Loucy (cell line): ENCODE data around the gene PDE4A.
"Not testable (repeated sequence)": the region's sequence is repeated elsewhere in the genome, so short reads cannot be mapped to it uniquely, and the experiment has no call there.

Experiments used
- H2AFZ ChIP-seq: fragments of 200-600 bp; sonication (generic); 2 replicates; pipeline ENCODE4 v1.6.0; 2016; ENCODE audit warnings: antibody characterized with exemption, mild to moderate bottlenecking, low read length, moderate library complexity
- H3F3A ChIP-seq: fragments of 200-600 bp; 2 replicates; pipeline ENCODE4 v1.6.0; 2016; ENCODE audit warnings: antibody characterized with exemption, low read depth, mild to moderate bottlenecking
- H3K27me3 ChIP-seq: fragments of 200-600 bp; sonication (generic); 2 replicates; pipeline ENCODE4 v1.6.1; 2014; ENCODE audit warnings: low read length, mild to moderate bottlenecking; ENCODE audit not compliant: insufficient read depth, poor library complexity, severe bottlenecking
- H3K36me3 ChIP-seq: fragments of 200-600 bp; sonication (generic); 2 replicates; pipeline ENCODE4 v1.6.1; 2016; ENCODE audit warnings: low read length; ENCODE audit not compliant: insufficient read depth
- H3K4me1 ChIP-seq: fragments of 200-600 bp; sonication (generic); 2 replicates; pipeline ENCODE4 v1.5.1; 2014; ENCODE audit warnings: low read length, mild to moderate bottlenecking; ENCODE audit not compliant: insufficient read depth, poor library complexity, severe bottlenecking
- H3K4me2 ChIP-seq: fragments of 200-600 bp; sonication (generic); 2 replicates; pipeline ENCODE4 v1.6.0; 2014; ENCODE audit warnings: antibody characterized with exemption, low read length, low read depth, mild to moderate bottlenecking; ENCODE audit not compliant: poor library complexity, severe bottlenecking
- H3K4me3 ChIP-seq: fragments of 200-600 bp; sonication (generic); 2 replicates; pipeline ENCODE4 v1.5.1; 2014; ENCODE audit warnings: low read length, mild to moderate bottlenecking, mixed read lengths; ENCODE audit not compliant: poor library complexity, severe bottlenecking
- H3K79me2 ChIP-seq: fragments of 200-600 bp; sonication (generic); 2 replicates; pipeline ENCODE4 v1.6.1; 2014; ENCODE audit warnings: low read length; ENCODE audit not compliant: insufficient read depth
- H3K9ac ChIP-seq: fragments of 200-600 bp; sonication (generic); 2 replicates; pipeline ENCODE4 v1.6.0; 2014; ENCODE audit warnings: mild to moderate bottlenecking, low read depth, low read length, moderate library complexity; ENCODE audit not compliant: poor library complexity, severe bottlenecking
- H3K9me2 ChIP-seq: fragments of 200-600 bp; sonication (generic); replicated peaks from 2 replicates; pipeline ENCODE4 v1.6.1; 2016; ENCODE audit warnings: low read depth, low read length, mixed read lengths
- H3K9me3 ChIP-seq: fragments of 200-600 bp; sonication (generic); 2 replicates; pipeline ENCODE4 v1.6.1; 2014; ENCODE audit warnings: mild to moderate bottlenecking, antibody characterized with exemption, low read length, low read depth; ENCODE audit not compliant: insufficient read depth
- H4K20me1 ChIP-seq: fragments of 200-600 bp; sonication (generic); 2 replicates; pipeline ENCODE4 v1.6.0; 2014; ENCODE audit warnings: antibody characterized with exemption, low read length, mild to moderate bottlenecking; ENCODE audit not compliant: insufficient read depth, poor library complexity, severe bottlenecking
- CTCF ChIP-seq: fragments of 200-600 bp; sonication (generic); conservative IDR thresholded peaks from 2 replicates; pipeline ENCODE4 v1.5.1; 2014; ENCODE audit warnings: mild to moderate bottlenecking, antibody characterized with exemption, low read length
- EZH2phosphoT487 ChIP-seq: fragments of 200-600 bp; IDR thresholded peaks from 2 replicates; pipeline ENCODE4 v1.6.1; 2018; ENCODE audit warnings: antibody characterized with exemption, mild to moderate bottlenecking, moderate library complexity, borderline replicate concordance

PDE4A gene

GRCh38 chr19:10378124-10378523 lies 42.2 kb upstream of the PDE4A start:
- no peak overlapping the region for H3K9ac ChIP-seq

GRCh38 chr19:10379880-10380312 lies 40.4 kb upstream of the PDE4A start:
- H4K20me1 ChIP-seq = peaks cover 3% of the 10 kb centered on the region
- H3K9me2 ChIP-seq = no peaks in the 10 kb centered on the region
- peaks cover 26% of the 10 kb centered on the region for H3K79me2 ChIP-seq
- H3K9me3 ChIP-seq = no peaks in the 10 kb centered on the region
- H3K4me1 ChIP-seq = peaks cover 13% of the 10 kb centered on the region
- H3K4me3 ChIP-seq = peak overlapping the region; percentile 93
- peak overlapping the region; percentile 94 for H3K9ac ChIP-seq
- H3K36me3 ChIP-seq = peaks cover 5% of the 10 kb centered on the region; the same call in 1 of the 2 replicates
- H3F3A ChIP-seq = no peaks in the 10 kb centered on the region
- H2AFZ ChIP-seq = peak overlapping the region; percentile 94
- peak overlapping the region; percentile 99 for H3K4me2 ChIP-seq
- no peak for TF ChIP-seq EZH2phosphoT487
- TF ChIP-seq CTCF = no peak
- H3K27me3 ChIP-seq = no peaks in the 10 kb centered on the region

More at GRCh38 chr19:10378124-10378523, 42.2 kb upstream of the PDE4A start:
- H3K9me3 ChIP-seq = no peaks in the 10 kb centered on the region
- H3K79me2 ChIP-seq = peaks cover 26% of the 10 kb centered on the region
- TF ChIP-seq EZH2phosphoT487 (no peak), CTCF (no peak)
- H3K9me2 ChIP-seq = no peaks in the 10 kb centered on the region
- no peak overlapping the region for H2AFZ ChIP-seq
- no peak overlapping the region for H3K4me3 ChIP-seq
- H3K27me3 ChIP-seq = no peaks in the 10 kb centered on the region
- H3K4me2 ChIP-seq = peak overlapping the region; percentile 39
- H3K36me3 ChIP-seq = peaks cover 5% of the 10 kb centered on the region; the same call in 1 of the 2 replicates
- peaks cover 13% of the 10 kb centered on the region for H3K4me1 ChIP-seq
- H4K20me1 ChIP-seq = peaks cover 3% of the 10 kb centered on the region
- no peaks in the 10 kb centered on the region for H3F3A ChIP-seq

- TF ChIP-seq EZH2phosphoT487 (no peak), CTCF (no peak)
- Histone ChIP-seq H3K4me3 (peak within 1 kb of the TSS; percentile 93), H3K9me2 (no peaks in the 10 kb centered on the region), H3K27me3 (no peaks in the 10 kb centered on the region), H3K4me2 (peak within 1 kb of the TSS; percentile 99), H3K36me3 (peaks cover 5% of the 10 kb centered on the region; the same call in 1 of the 2 replicates), H2AFZ (peak within 1 kb of the TSS; percentile 94), H3K9me3 (no peaks in the 10 kb centered on the region), H3K9ac (peak within 1 kb of the TSS; percentile 94), H3K4me1 (peaks cover 13% of the 10 kb centered on the region), H3K79me2 (peaks cover 26% of the 10 kb centered on the region), H4K20me1 (peaks cover 3% of the 10 kb centered on the region), H3F3A (no peaks in the 10 kb centered on the region)
These were observed 39.8 kb upstream of the PDE4A start, which contains the start of gene TYK2 for GRCh38 chr19:10380313-10381102. Gene TYK2 (minus strand): TSS chr19:10380572. CDS start chr19:10378406, 2,166 bp downstream.

GRCh38 chr19:10383223-10383499 lies 37.2 kb upstream of the PDE4A start:
- H3K36me3 ChIP-seq, H2AFZ ChIP-seq, H4K20me1 ChIP-seq, H3K4me2 ChIP-seq, H3K9ac ChIP-seq, H3K27me3 ChIP-seq, H3K4me3 ChIP-seq, H3F3A ChIP-seq, H3K9me2 ChIP-seq, H3K9me3 ChIP-seq: not testable (repeated sequence)
- peaks cover 24% of the 10 kb centered on the region for H3K79me2 ChIP-seq
- H3K4me1 ChIP-seq = peaks cover 13% of the 10 kb centered on the region
